H1 (cell line): Measurements from ENCODE around the gene ITPK1. TPM values are rescaled to one million over a fixed set of nuclear protein-coding genes. Genes with fewer than 3 reads are reported as not detected.

Experiments
- CTCF ChIA-PET: fragments of 300-600 bp; sonication (Branson Sonifier 250); formaldehyde crosslinking; loops from one replicate; lab custom pipeline; 2021; ENCODE audit not compliant: partially characterized antibody; lab: Charles Lee
- POLR2A ChIA-PET: fragments of 300-600 bp; sonication (Branson Sonifier 250); formaldehyde crosslinking; loops from one replicate; lab custom pipeline; 2021; ENCODE audit warnings: inconsistent platforms; ENCODE audit not compliant: partially characterized antibody; lab: Charles Lee
- DNase-seq, 2 experiments: peaks; one replicate each; pipeline versions ENCODE4 v3.0.0 to v3.0.0-alpha.2; 2010 to 2022; ENCODE audit warnings: low spot score in 2 of 2, low read depth in 1 of 2, mixed read lengths in 1 of 2
- FAIRE-seq: peaks from 2 replicates; lab custom pipeline; 2011; peaks lifted over from hg19 to GRCh38; lab: Jason Lieb, UNC
- H2AFZ ChIP-seq: 2 replicates; pipeline ENCODE4 v1.8.1; 2012; ENCODE audit warnings: low read length, inconsistent platforms
- H2AK5ac ChIP-seq: 2 replicates; pipeline ENCODE4 v1.6.1; 2013; ENCODE audit warnings: low read depth, low read length
- H2BK120ac ChIP-seq: replicated peaks from 2 replicates; pipeline ENCODE3; 2013; ENCODE audit warnings: low read depth, low read length, inconsistent platforms
- H2BK12ac ChIP-seq: 2 replicates; pipeline ENCODE4 v1.6.1; 2013; ENCODE audit warnings: low read depth, low read length
- H2BK15ac ChIP-seq: 2 replicates; pipeline ENCODE4 v1.6.1; 2013; ENCODE audit warnings: low read length
- H2BK20ac ChIP-seq: 2 replicates; pipeline ENCODE4 v1.6.1; 2013; ENCODE audit warnings: low read length
- H2BK5ac ChIP-seq: 2 replicates; pipeline ENCODE4 v1.6.1; 2013; ENCODE audit warnings: low read depth, low read length
- H3K14ac ChIP-seq: 2 replicates; pipeline ENCODE4 v1.6.1; 2013; ENCODE audit warnings: inconsistent platforms; ENCODE audit not compliant: insufficient read length
- H3K18ac ChIP-seq: 2 replicates; pipeline ENCODE4 v1.6.1; 2013; ENCODE audit warnings: low read length; ENCODE audit errors: extremely low read depth
- H3K23ac ChIP-seq: 2 replicates; pipeline ENCODE4 v1.6.1; 2013; ENCODE audit warnings: inconsistent platforms; ENCODE audit not compliant: insufficient read length
- H3K23me2 ChIP-seq: 2 replicates; pipeline ENCODE4 v1.6.1; 2013; ENCODE audit warnings: low read depth, low read length
- H3K27ac ChIP-seq: 2 replicates; pipeline ENCODE4 v1.6.1; 2011; ENCODE audit warnings: low read depth, low read length, inconsistent platforms
- H3K27me3 ChIP-seq, 4 experiments: replicated peaks in 1 of 4; 1 replicate in 1 of 4; 2 replicates in 3 of 4; pipeline versions ENCODE4 v1.6.1 to v1.8.1; 2011 to 2013; ENCODE audit warnings: low read length in 3 of 4, mild to moderate bottlenecking in 3 of 4, inconsistent platforms in 2 of 4, mixed read lengths in 2 of 4, moderate library complexity in 1 of 4; ENCODE audit not compliant: control insufficient read depth in 3 of 4, insufficient read depth in 3 of 4; ENCODE audit errors: extremely low read depth in 1 of 4
- H3K36me3 ChIP-seq, 4 experiments: 2 replicates each; pipeline versions ENCODE4 v1.6.1 to v1.8.1; 2011 to 2013; ENCODE audit warnings: mild to moderate bottlenecking in 4 of 4, low read length in 3 of 4, moderate library complexity in 2 of 4, control low read depth in 1 of 4, inconsistent platforms in 1 of 4; ENCODE audit not compliant: insufficient read depth in 4 of 4, control insufficient read depth in 2 of 4
- H3K4ac ChIP-seq: replicated peaks from 2 replicates; pipeline ENCODE3; 2013; ENCODE audit warnings: low read length, low read depth, mixed read lengths, inconsistent platforms; ENCODE audit not compliant: insufficient read length
- H3K4me1 ChIP-seq, 4 experiments: replicated peaks in 1 of 4; 1 replicate in 1 of 4; 2 replicates in 3 of 4; pipeline versions ENCODE4 v1.6.1 to v1.8.1; 2011 to 2013; ENCODE audit warnings: low read length in 3 of 4, inconsistent platforms in 2 of 4, mixed read lengths in 1 of 4; ENCODE audit not compliant: insufficient read depth in 4 of 4, control insufficient read depth in 3 of 4
- H3K4me2 ChIP-seq, 2 experiments: 2 replicates each; pipeline versions ENCODE4 v1.6.1 to v1.8.1; 2011 to 2013; ENCODE audit warnings: low read depth in 2 of 2, low read length in 2 of 2, control low read depth in 1 of 2, inconsistent platforms in 1 of 2, mild to moderate bottlenecking in 1 of 2; ENCODE audit not compliant: insufficient read depth in 1 of 2
- H3K4me3 ChIP-seq, 4 experiments: fragments of 200-600, 300-600 bp in 1 of 4; sonication (generic), shearing (Covaris generic), sonication (Bioruptor Twin) in 1 of 4; 2 replicates each; pipeline versions ENCODE4 v1.5.1 to v1.8.1; 2011 to 2016; ENCODE audit warnings: low read length in 4 of 4, low read depth in 3 of 4, control low read depth in 2 of 4, inconsistent platforms in 2 of 4, mild to moderate bottlenecking in 2 of 4, mixed read lengths in 1 of 4, moderate library complexity in 1 of 4; ENCODE audit not compliant: insufficient read depth in 2 of 4; ENCODE audit errors: extremely low read depth in 1 of 4
- H3K56ac ChIP-seq: replicated peaks from 2 replicates; pipeline ENCODE3; 2013; ENCODE audit warnings: low read depth, mild to moderate bottlenecking, mixed read lengths, low read length, inconsistent platforms; ENCODE audit not compliant: insufficient read length
- H3K79me1 ChIP-seq: 2 replicates; pipeline ENCODE4 v1.6.1; 2013; ENCODE audit warnings: low read depth, low read length, control low read depth
- H3K79me2 ChIP-seq, 2 experiments: 2 replicates each; pipeline versions ENCODE4 v1.6.1 to v1.8.1; 2012 to 2013; ENCODE audit warnings: low read length in 2 of 2, mild to moderate bottlenecking in 2 of 2, inconsistent platforms in 1 of 2; ENCODE audit not compliant: insufficient read depth in 2 of 2, control insufficient read depth in 1 of 2
- H3K9ac ChIP-seq, 4 experiments: replicated peaks in 1 of 4; 1 replicate in 1 of 4; 2 replicates in 3 of 4; pipeline versions ENCODE4 v1.6.1 to v1.8.1; 2011 to 2013; ENCODE audit warnings: low read depth in 3 of 4, low read length in 3 of 4, control low read depth in 2 of 4, mild to moderate bottlenecking in 2 of 4, moderate library complexity in 2 of 4, inconsistent platforms in 1 of 4; ENCODE audit errors: extremely low read depth in 1 of 4
- H3K9me3 ChIP-seq, 2 experiments: 2 replicates each; pipeline versions ENCODE4 v1.6.1 to v1.8.1; 2012 to 2013; ENCODE audit warnings: mild to moderate bottlenecking in 2 of 2, moderate library complexity in 2 of 2, control low read depth in 1 of 2, inconsistent platforms in 1 of 2, low read depth in 1 of 2, low read length in 1 of 2, mixed read lengths in 1 of 2; ENCODE audit not compliant: insufficient read depth in 2 of 2
- H4K20me1 ChIP-seq, 2 experiments: replicated peaks in 1 of 2; 2 replicates each; pipeline versions ENCODE3 to v1.8.1; 2011 to 2013; ENCODE audit warnings: inconsistent platforms in 2 of 2, low read length in 2 of 2, mild to moderate bottlenecking in 1 of 2; ENCODE audit not compliant: insufficient read depth in 2 of 2, control insufficient read depth in 1 of 2
- H4K5ac ChIP-seq: 2 replicates; pipeline ENCODE4 v1.6.1; 2013; ENCODE audit warnings: low read length, low read depth, mixed read lengths, inconsistent platforms; ENCODE audit not compliant: insufficient read length
- H4K8ac ChIP-seq: 2 replicates; pipeline ENCODE4 v1.8.0; 2013; ENCODE audit warnings: mild to moderate bottlenecking, moderate library complexity, low read length, inconsistent platforms; ENCODE audit not compliant: insufficient read depth; ENCODE audit errors: extremely low read depth
- H4K91ac ChIP-seq: replicated peaks from 2 replicates; pipeline ENCODE3; 2013; ENCODE audit warnings: low read length, mixed read lengths, inconsistent platforms; ENCODE audit not compliant: insufficient read length
- ASH2L ChIP-seq: fragments of 200-600, 300-600 bp; sonication (generic); IDR thresholded peaks from one replicate; pipeline ENCODE4 v1.7.1; 2017; ENCODE audit warnings: low read length
- BCL11A ChIP-seq, 2 experiments: IDR thresholded peaks; one replicate each; pipeline ENCODE4 v1.6.1; 2011; ENCODE audit warnings: low read depth in 2 of 2, low read length in 2 of 2, mild to moderate bottlenecking in 2 of 2
- CEBPB ChIP-seq: IDR thresholded peaks from 2 replicates; pipeline ENCODE4 v1.6.1; 2012; ENCODE audit warnings: low read depth, low read length
- E2F6 ChIP-seq: IDR thresholded peaks from 2 replicates; pipeline ENCODE4 v1.6.1; 2012; ENCODE audit warnings: inconsistent platforms
- JUND ChIP-seq: IDR thresholded peaks from 2 replicates; pipeline ENCODE4 v1.6.1; 2011; ENCODE audit warnings: mild to moderate bottlenecking, improper control_type of control experiment, low read length
- KDM1A ChIP-seq: fragments of 200-600, 300-600 bp; sonication (generic); IDR thresholded peaks from 2 replicates; pipeline ENCODE4 v1.7.1; 2016; ENCODE audit warnings: mild to moderate bottlenecking, low read length, borderline replicate concordance
- PHF8 ChIP-seq: fragments of 200-600 bp; sonication (generic); conservative IDR thresholded peaks from 2 replicates; pipeline ENCODE4 v1.7.1; 2012; ENCODE audit warnings: low read depth, mild to moderate bottlenecking, inconsistent platforms, low read length, moderate library complexity
- POLR2A ChIP-seq, 2 experiments: IDR thresholded peaks; 1 replicate in 1 of 2; 2 replicates in 1 of 2; pipeline ENCODE4 v1.6.1; 2011; ENCODE audit warnings: low read depth in 2 of 2, low read length in 2 of 2, mild to moderate bottlenecking in 2 of 2; ENCODE audit errors: control extremely low read depth in 1 of 2
- SIRT6 ChIP-seq: IDR thresholded peaks from one replicate; pipeline ENCODE4 v1.7.1; 2012; ENCODE audit warnings: low read length, inconsistent platforms
- SP1 ChIP-seq: IDR thresholded peaks from 2 replicates; pipeline ENCODE4 v1.6.1; 2011; ENCODE audit warnings: low read depth, low read length
- TEAD4 ChIP-seq: IDR thresholded peaks from 2 replicates; pipeline ENCODE4 v1.6.1; 2012; ENCODE audit warnings: low read depth, low read length, inconsistent platforms, mixed read lengths
- WGBS, 2 experiments: shearing (Covaris generic) in 1 of 2; methylation state at CpG; one replicate each; pipeline versions ENCODE4 v1.1.6 to v1.1.7; 2013 to 2015; ENCODE audit warnings: low lambda C conversion rate in 2 of 2, mixed read lengths in 2 of 2, inconsistent platforms in 1 of 2, low coverage in 1 of 2, missing lambda C conversion rate in 1 of 2; ENCODE audit not compliant: insufficient replicate concordance in 2 of 2, insufficient coverage in 1 of 2, insufficient read length in 1 of 2; ENCODE audit errors: extremely low coverage in 1 of 2, missing lambda C conversion rate in 1 of 2; 5-methylcytosine and 5-hydroxymethylcytosine counted together
- polyA plus RNA-seq, 7 experiments: library from polyadenylated mRNA; depleted of rRNA in 3 of 7; stranded (reverse) in 5 of 7; unstranded in 2 of 7; fragments of >200 nt in 5 of 7; fragments of 200-250 nt in 2 of 7; gene quantifications; 1 replicate in 5 of 7; 2 replicates in 1 of 7; 4 replicates in 1 of 7; pipeline versions ENCODE4 v1.2.1 to v1.2.3, GENCODE V29; 2011 to 2013; ENCODE audit warnings: missing spikeins in 2 of 7, mixed read lengths in 2 of 7
- total RNA-seq: library from RNA; stranded (reverse); fragmentation: NEBNext Ultra II Directional; extraction: Animal tissue kit (Norgen Biotek cat#: 25700); gene quantifications from 2 replicates; pipeline ENCODE4 v1.2.1, GENCODE V29; 2021
- TF ChIP-seq, protein P1 (sequence below): IDR thresholded peaks from 2 replicates; pipeline ENCODE4 v1.6.1; 2012; ENCODE audit warnings: inconsistent platforms

The ITPK1 gene
- total and polyA plus RNA-seq, 2 of the 8 experiments (the other 6 are each of a cell fraction or from before 2014, with no cell fraction given), result 108 to 143 TPM

DNA sequence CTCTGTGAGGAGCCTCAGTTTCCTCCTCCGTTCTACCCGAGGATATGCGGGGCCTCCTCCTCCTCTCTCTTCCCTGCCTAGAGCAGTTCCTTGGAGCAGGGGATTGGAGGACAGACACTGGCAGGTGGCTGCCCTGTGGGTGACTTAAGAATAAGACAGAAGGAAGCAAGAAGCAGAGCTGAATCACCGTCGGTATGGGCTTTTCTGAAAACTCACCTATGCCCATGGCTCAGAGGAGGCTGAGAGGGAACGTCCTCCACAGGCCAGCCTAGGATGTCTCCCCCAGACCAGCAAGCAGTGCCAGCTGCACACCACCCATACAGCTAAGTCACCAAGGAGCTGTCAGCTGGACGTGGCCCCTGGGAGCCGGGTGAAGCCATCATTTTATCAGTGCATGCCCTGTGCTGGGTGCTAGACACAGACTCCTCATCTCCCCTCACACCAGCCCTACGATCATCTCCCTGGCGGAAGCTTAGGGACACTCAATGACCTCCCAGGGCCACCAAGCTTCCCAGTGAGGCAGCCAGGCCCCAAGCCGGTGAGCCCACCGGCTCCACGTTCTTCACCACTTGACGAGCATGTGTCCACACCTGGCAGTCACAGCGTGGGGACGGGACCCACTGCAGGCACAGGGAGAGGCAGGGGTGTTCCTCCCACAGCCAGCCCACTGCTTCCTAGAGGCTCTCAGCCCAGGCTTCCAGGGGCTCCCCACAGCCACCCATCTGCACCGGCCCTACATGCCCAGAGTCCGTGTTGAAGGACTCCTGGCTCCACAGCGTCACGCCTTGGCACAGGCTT, 21.4 kb downstream of the ITPK1 start:
- peaks cover 0 to 16% (median 2%) of the 10 kb centered on the region in 4 experiments; a peak in 5 of 7 replicates for H3K4me1 ChIP-seq
- H3K27me3 ChIP-seq, result no peaks in the 10 kb centered on the region
- H3K36me3 ChIP-seq, result no peaks in the 10 kb centered on the region
- H2AFZ ChIP-seq, result no peak overlapping the region
- no peak overlapping the region for H3K4me3 ChIP-seq
- H3K27ac ChIP-seq, result no peak overlapping the region; the same call in 1 of the 2 replicates
- H3K4me2 ChIP-seq, result no peak overlapping the region
- H3K23ac ChIP-seq, result no peak overlapping the region
- ChIA-PET CTCF (interaction anchor here (0.6 to 13.8 kb wide), 7 partner anchors 12 to 38 kb away, joined by 3 to 128 read pairs (median 6); no protein-coding TSS in a partner anchor), POLR2A (interaction anchor here (1.4 to 2.1 kb wide), 2 partner anchors 10 to 19 kb away, joined by 4 to 7 read pairs; no protein-coding TSS in a partner anchor)
- H4K20me1 ChIP-seq, result peaks cover 36 to 50% of the 10 kb centered on the region in 2 experiments
- H2AK5ac ChIP-seq, result 0 out of 2 replicates have a peak overlapping the region, but pooled peaks have one; percentile 65
- H3K4ac ChIP-seq, result no peak overlapping the region
- H2BK15ac ChIP-seq, result no peak overlapping the region
- H3K79me1 ChIP-seq, result peaks cover 47% of the 10 kb centered on the region
- H4K91ac ChIP-seq, result no peak overlapping the region
- no peak for FAIRE-seq
- no peak overlapping the region for H2BK120ac ChIP-seq
- H2BK5ac ChIP-seq, result peak overlapping the region; percentile 12; the same call in 1 of the 2 replicates
- H2BK12ac ChIP-seq, result no peak overlapping the region
- H2BK20ac ChIP-seq, result no peak overlapping the region
- H3K79me2 ChIP-seq, result peaks cover 4 to 95% of the 10 kb centered on the region in 2 experiments; a peak in 3 of 4 replicates
- H3K9ac ChIP-seq, result no peak overlapping the region
- no peak overlapping the region; the same call in 1 of the 2 replicates for H4K8ac ChIP-seq
- WGBS, 2 experiments, result 88% methylated on average over 17 of the region's 20 CpGs; no CpG with 5 or more reads in 1 of the 2 experiments
- no peak overlapping the region for H3K56ac ChIP-seq
- DNase-seq, result no peak
- H3K23me2 ChIP-seq, result no peaks in the 10 kb centered on the region
- H3K14ac ChIP-seq, result no peak overlapping the region
- no peaks in the 10 kb centered on the region for H3K9me3 ChIP-seq
- H3K18ac ChIP-seq, result no peak overlapping the region; the same call in 1 of the 2 replicates
- H4K5ac ChIP-seq, result no peak overlapping the region
- TF ChIP-seq JUND (no peak), E2F6 (no peak), SIRT6 (no peak), TEAD4 (no peak), ASH2L (no peak), CEBPB (no peak), SP1 (no peak), KDM1A (no peak), BCL11A (IDR thresholded peaks at IDR 0.05; ENCODE audit: low read depth in 2 of 2, low read length in 2 of 2) (no peak), POLR2A (IDR thresholded peaks at IDR 0.05; ENCODE audit: control extremely low read depth in 1 of 2, low read depth in 2 of 2, low read length in 2 of 2) (no peak), PHF8 (no peak)
- TF ChIP-seq, protein P1, sequence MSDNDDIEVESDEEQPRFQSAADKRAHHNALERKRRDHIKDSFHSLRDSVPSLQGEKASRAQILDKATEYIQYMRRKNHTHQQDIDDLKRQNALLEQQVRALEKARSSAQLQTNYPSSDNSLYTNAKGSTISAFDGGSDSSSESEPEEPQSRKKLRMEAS, result no peak
